Activated CD8-positive, alpha-beta T cell treated with anti-CD3 and anti-CD28 coated beads for 36 hours (primary cell): ENCODE measurements around the gene TAF10. TPM values are rescaled to one million over a fixed set of nuclear protein-coding genes. Genes with fewer than 3 reads are reported as not detected.

Experiments
- ATAC-seq: fragments of 200-7000 bp; cut with Tn5 transposase; one replicate; pipeline ENCODE4 v1.10.0; 2021; ENCODE audit warnings: mild to moderate bottlenecking, moderate library complexity
- CTCF ChIA-PET: fragments of 350-600 bp; sonication (Branson Sonifier 250); formaldehyde crosslinking; loops from one replicate; lab custom pipeline; 2021; ENCODE audit warnings: antibody characterized with exemption; lab: Charles Lee
- POLR2A ChIA-PET: fragments of 350-600 bp; sonication (Branson Sonifier 250); formaldehyde crosslinking; loops from one replicate; lab custom pipeline; 2021; ENCODE audit warnings: antibody characterized with exemption; lab: Charles Lee
- DNase-seq: peaks from one replicate; pipeline ENCODE4 v3.0.0-alpha.2; 2020
- H3K27ac Mint-ChIP-seq: one replicate; pipeline ENCODE4 v1.8.0; 2021; ENCODE audit warnings: mild to moderate bottlenecking, mixed read lengths
- H3K27me3 Mint-ChIP-seq: one replicate; pipeline ENCODE4 v1.8.0; 2021; ENCODE audit warnings: mixed read lengths
- H3K36me3 Mint-ChIP-seq: one replicate; pipeline ENCODE4 v1.8.0; 2021; ENCODE audit warnings: low read depth, mixed read lengths
- H3K4me1 Mint-ChIP-seq: one replicate; pipeline ENCODE4 v1.8.0; 2021; ENCODE audit warnings: low read depth, mixed read lengths
- H3K4me3 Mint-ChIP-seq: one replicate; pipeline ENCODE4 v1.8.0; 2021; ENCODE audit warnings: mild to moderate bottlenecking, moderate library complexity, mixed read lengths
- H3K9me3 Mint-ChIP-seq: one replicate; pipeline ENCODE4 v1.8.0; 2021; ENCODE audit warnings: mixed read lengths
- intact Hi-C: fragments of 100-400 bp; cut with micrococcal nuclease; formaldehyde crosslinking; loops from one replicate; pipeline ENCODE4 v1.10.0; 2022
- total RNA-seq, 2 experiments: library from RNA; stranded (reverse); gene quantifications; one replicate each; pipeline ENCODE4 v1.2.3, GENCODE V29; 2021
- TF ChIP-seq, protein P1 (sequence below): fragments of 200-600 bp; IDR thresholded peaks from one replicate; pipeline ENCODE4 v1.8.0; 2022; ENCODE audit warnings: antibody characterized with exemption, mild to moderate bottlenecking

Gene TAF10
- total RNA-seq, 2 experiments from 2014 or later, result 151 to 160 TPM

DNA sequence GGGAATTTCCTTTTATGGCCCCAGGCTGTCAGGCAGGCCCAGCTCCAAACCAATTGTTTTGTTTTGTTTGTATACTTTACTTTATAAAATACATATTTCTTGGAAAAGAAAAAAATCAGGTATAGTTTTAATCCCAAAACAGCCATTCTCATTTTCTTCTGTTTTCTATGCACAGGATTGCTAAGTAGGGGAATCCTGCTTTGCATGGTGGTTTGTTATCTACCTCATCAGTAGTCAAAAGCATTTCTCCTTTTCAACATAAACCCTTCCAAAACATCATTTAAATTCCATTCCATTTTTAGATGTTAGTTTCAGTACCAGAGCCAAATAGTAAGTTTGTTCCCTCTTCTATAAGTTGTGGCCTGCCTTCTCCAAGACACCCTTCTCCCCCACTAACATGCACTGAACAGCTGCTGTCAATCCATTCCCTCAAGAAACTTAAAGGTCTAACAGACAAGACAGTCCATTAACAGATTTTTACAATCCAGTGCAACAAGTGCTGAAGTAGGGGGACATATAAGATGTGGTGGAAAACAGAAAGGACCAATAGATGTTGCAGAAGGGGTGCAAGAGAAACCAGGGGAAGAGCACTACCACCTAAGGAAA, 4.7 kb downstream of the TAF10 start:
- H3K36me3 Mint-ChIP-seq, result peaks cover 49% of the 10 kb centered on the region
- POLR2A ChIA-PET, result interaction anchor here (1.2 to 7.8 kb wide), 4 partner anchors 11 to 139 kb away, joined by 3 to 48 read pairs (median 10); partner anchors contain the start of genes MRPL17, TIMM10B and TPP1
- no peaks in the 10 kb centered on the region for H3K9me3 Mint-ChIP-seq
- peak overlapping the region; percentile 72 for H3K27ac Mint-ChIP-seq
- ATAC-seq (no peak), DNase-seq (no peak)
- peaks cover 53% of the 10 kb centered on the region for H3K4me1 Mint-ChIP-seq
- TF ChIP-seq, protein P1, sequence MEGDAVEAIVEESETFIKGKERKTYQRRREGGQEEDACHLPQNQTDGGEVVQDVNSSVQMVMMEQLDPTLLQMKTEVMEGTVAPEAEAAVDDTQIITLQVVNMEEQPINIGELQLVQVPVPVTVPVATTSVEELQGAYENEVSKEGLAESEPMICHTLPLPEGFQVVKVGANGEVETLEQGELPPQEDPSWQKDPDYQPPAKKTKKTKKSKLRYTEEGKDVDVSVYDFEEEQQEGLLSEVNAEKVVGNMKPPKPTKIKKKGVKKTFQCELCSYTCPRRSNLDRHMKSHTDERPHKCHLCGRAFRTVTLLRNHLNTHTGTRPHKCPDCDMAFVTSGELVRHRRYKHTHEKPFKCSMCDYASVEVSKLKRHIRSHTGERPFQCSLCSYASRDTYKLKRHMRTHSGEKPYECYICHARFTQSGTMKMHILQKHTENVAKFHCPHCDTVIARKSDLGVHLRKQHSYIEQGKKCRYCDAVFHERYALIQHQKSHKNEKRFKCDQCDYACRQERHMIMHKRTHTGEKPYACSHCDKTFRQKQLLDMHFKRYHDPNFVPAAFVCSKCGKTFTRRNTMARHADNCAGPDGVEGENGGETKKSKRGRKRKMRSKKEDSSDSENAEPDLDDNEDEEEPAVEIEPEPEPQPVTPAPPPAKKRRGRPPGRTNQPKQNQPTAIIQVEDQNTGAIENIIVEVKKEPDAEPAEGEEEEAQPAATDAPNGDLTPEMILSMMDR, result no peak
- H3K4me3 Mint-ChIP-seq, result peak overlapping the region; percentile 20
- intact Hi-C loops, result loop anchor here (2.0 to 10.0 kb wide), 3 partner anchors 48 to 212 kb away; partner anchors contain the start of genes DCHS1, MRPL17 and SMPD1
- H3K27me3 Mint-ChIP-seq, result no peaks in the 10 kb centered on the region
- CTCF ChIA-PET, result interaction anchor here (0.5 to 1.7 kb wide), 5 partner anchors 14 to 228 kb away, joined by 3 to 7 read pairs (median 3); partner anchors contain the start of gene MRPL17

DNA sequence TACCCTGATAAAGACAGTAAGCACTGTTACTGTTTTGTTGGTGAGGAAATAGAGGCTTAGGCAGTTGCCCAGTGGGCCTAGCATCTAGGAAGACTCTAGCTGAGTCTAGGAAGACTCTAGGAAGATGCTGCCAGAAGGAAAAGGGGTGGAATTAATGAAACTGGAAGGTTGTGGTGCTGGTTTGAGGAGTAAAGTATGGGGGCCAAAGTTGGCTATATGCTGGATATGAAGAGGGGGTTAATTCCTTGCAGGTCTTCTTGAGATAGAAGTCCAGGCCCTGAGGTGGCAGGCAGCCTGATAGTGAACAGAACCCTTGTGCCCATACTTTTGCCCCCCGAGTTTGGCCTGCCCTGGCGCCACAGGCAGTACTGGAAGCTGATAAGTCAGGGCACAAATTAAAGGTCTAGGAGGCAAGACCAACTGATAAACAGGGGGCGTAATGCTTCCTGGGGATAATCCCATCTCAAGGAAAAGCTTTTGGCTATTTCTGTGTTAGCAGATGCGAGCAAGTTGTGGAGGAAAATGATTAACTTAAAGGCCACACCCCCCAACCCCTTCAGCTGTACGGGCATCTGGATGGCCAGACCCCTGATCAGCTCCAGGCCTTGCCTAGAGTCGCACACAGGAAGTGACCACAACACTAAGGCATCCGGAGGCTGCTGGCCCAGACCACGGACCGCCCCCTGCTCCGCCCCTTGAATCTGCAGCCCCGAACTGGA, 5.4 kb downstream of the TAF10 start:
- ATAC-seq (peak; percentile 34), DNase-seq (peak; percentile 86)
- no peaks in the 10 kb centered on the region for H3K9me3 Mint-ChIP-seq
- H3K27ac Mint-ChIP-seq, result no peak overlapping the region
- POLR2A ChIA-PET, result interaction anchor here (1.2 to 7.8 kb wide), 3 partner anchors 12 to 140 kb away, joined by 3 to 48 read pairs (median 18); partner anchors contain the start of genes MRPL17 and TPP1
- H3K4me3 Mint-ChIP-seq, result no peak overlapping the region
- intact Hi-C loops, result loop anchor here (2.0 to 10.0 kb wide), 3 partner anchors 48 to 212 kb away; partner anchors contain the start of genes DCHS1, MRPL17 and SMPD1
- CTCF ChIA-PET, result interaction anchor here (0.8 to 1.7 kb wide), 5 partner anchors 13 to 228 kb away, joined by 3 to 7 read pairs (median 3); partner anchors contain the start of gene MRPL17
- TF ChIP-seq, protein P1, result no peak
- peaks cover 49% of the 10 kb centered on the region for H3K36me3 Mint-ChIP-seq
- H3K4me1 Mint-ChIP-seq, result peaks cover 59% of the 10 kb centered on the region
- no peaks in the 10 kb centered on the region for H3K27me3 Mint-ChIP-seq

- Mint-ChIP-seq H3K4me1 (peaks cover 49% of the 10 kb centered on the region), H3K36me3 (peaks cover 39% of the 10 kb centered on the region), H3K27ac (no peak overlapping the region), H3K4me3 (no peak overlapping the region), H3K27me3 (no peaks in the 10 kb centered on the region), H3K9me3 (no peaks in the 10 kb centered on the region)
- DNase-seq, result no peak
- TF ChIP-seq, protein P1, result no peak
- POLR2A ChIA-PET, result interaction anchor here (0.9 to 7.8 kb wide), 7 partner anchors 10 to 215 kb away, joined by 3 to 48 read pairs (median 4); partner anchors contain the start of genes MRPL17, SMPD1 and TPP1
- ATAC-seq, result no peak
- CTCF ChIA-PET, result interaction anchor here (0.6 to 4.0 kb wide), 20 partner anchors 8 to 225 kb away, joined by 3 to 32 read pairs (median 6); partner anchors contain the start of genes MRPL17, TAF10 and TPP1
- intact Hi-C loops, result loop anchor here (10.0 kb wide), 2 partner anchors 50 to 210 kb away; partner anchors contain the start of genes DCHS1 and SMPD1
Measured at GRCh38 chr11:6604790-6605189, 7.2 kb downstream of the TAF10 start.

DNA sequence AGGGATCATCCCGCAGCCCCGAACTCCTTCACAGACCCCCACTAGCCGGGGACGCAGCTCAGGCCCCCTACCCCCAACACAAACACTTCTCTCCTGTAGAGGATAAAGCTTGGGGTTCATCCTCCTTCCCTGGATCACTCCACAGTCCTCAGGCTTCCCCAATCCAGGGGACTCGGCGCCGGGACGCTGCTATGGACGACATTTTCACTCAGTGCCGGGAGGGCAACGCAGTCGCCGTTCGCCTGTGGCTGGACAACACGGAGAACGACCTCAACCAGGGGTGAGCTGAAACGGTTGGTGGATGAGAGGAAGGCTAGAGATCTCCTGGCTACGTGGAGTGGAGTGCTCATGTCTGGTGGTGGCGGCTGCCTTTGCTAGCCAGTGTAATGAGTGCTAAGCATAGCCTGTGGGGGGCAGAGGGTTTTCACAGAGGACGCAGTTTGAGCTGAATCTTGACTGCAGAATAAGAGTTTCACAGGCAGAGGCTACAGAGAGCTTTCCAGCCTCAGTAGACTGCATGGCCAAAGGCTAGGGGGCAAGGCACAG, 7.9 kb downstream of the TAF10 start:
- Mint-ChIP-seq H3K4me3 (no peak overlapping the region), H3K27ac (no peak overlapping the region), H3K36me3 (peaks cover 38% of the 10 kb centered on the region), H3K9me3 (no peaks in the 10 kb centered on the region), H3K27me3 (no peaks in the 10 kb centered on the region), H3K4me1 (peaks cover 50% of the 10 kb centered on the region)
- DNase-seq, result peak; percentile 75
- POLR2A ChIA-PET, result interaction anchor here (0.9 to 7.8 kb wide), 7 partner anchors 9 to 214 kb away, joined by 3 to 48 read pairs (median 4); partner anchors contain the start of genes MRPL17, SMPD1 and TPP1
- CTCF ChIA-PET, result interaction anchor here (0.6 to 4.0 kb wide), 18 partner anchors 9 to 225 kb away, joined by 3 to 32 read pairs (median 6); partner anchors contain the start of genes MRPL17, TAF10 and TPP1
- TF ChIP-seq, protein P1, result no peak
- intact Hi-C loops, result loop anchor here (10.0 kb wide), 2 partner anchors 51 to 209 kb away; partner anchors contain the start of genes DCHS1 and SMPD1
- ATAC-seq, result peak; percentile 54
